OCI-LY3 (cell line): ENCODE data around the gene KMO.

Source experiments
- H2AFZ ChIP-seq: fragments of 200-600, 300-600 bp; shearing (Covaris generic); 2 replicates; pipeline ENCODE4 v1.6.0; 2014; ENCODE audit warnings: antibody characterized with exemption, low read depth, low read length
- H3K27ac ChIP-seq: fragments of 200-600, 300-600 bp; sonication (generic); 2 replicates; pipeline ENCODE4 v1.5.1; 2014; ENCODE audit warnings: mild to moderate bottlenecking, low read length, moderate library complexity, mixed read lengths
- H3K27me3 ChIP-seq: fragments of 200-600, 300-600 bp; sonication (generic); 2 replicates; pipeline ENCODE4 v1.6.1; 2014; ENCODE audit warnings: low read depth, low read length, mixed read lengths
- H3K36me3 ChIP-seq: fragments of 200-600, 300-600 bp; sonication (generic); replicated peaks from 2 replicates; pipeline ENCODE3; 2014; ENCODE audit warnings: low read depth, low read length, mixed read lengths
- H3K4me1 ChIP-seq: fragments of 300-600, 200-600 bp; sonication (generic); 2 replicates; pipeline ENCODE4 v1.6.1; 2014; ENCODE audit warnings: low read length, mixed read lengths
- H3K4me2 ChIP-seq: fragments of 200-600, 300-600 bp; sonication (generic); 2 replicates; pipeline ENCODE4 v1.6.1; 2014; ENCODE audit warnings: low read length, mixed read lengths
- H3K4me3 ChIP-seq: fragments of 300-600, 200-600 bp; sonication (generic); 2 replicates; pipeline ENCODE4 v1.5.1; 2014; ENCODE audit warnings: antibody characterized with exemption, mild to moderate bottlenecking, low read length, moderate library complexity
- H3K79me2 ChIP-seq: fragments of 300-600, 200-600 bp; shearing (Covaris generic); 2 replicates; pipeline ENCODE4 v1.6.1; 2014; ENCODE audit warnings: mild to moderate bottlenecking, low read length, mixed read lengths
- H3K9ac ChIP-seq: fragments of 300-600, 200-600 bp; shearing (Covaris generic); 2 replicates; pipeline ENCODE4 v1.6.0; 2014; ENCODE audit warnings: mild to moderate bottlenecking, low read length, moderate library complexity
- H3K9me3 ChIP-seq: fragments of 200-600, 300-600 bp; shearing (Covaris generic); 2 replicates; pipeline ENCODE4 v1.6.1; 2014; ENCODE audit warnings: low read length, mixed read lengths; ENCODE audit not compliant: insufficient read depth
- H4K20me1 ChIP-seq: fragments of 200-600, 300-600 bp; sonication (generic); 2 replicates; pipeline ENCODE4 v1.6.1; 2016; ENCODE audit warnings: low read length, mixed read lengths; ENCODE audit not compliant: insufficient read depth
- CTCF ChIP-seq: fragments of 200-600, 300-600 bp; sonication (generic); IDR thresholded peaks from 2 replicates; pipeline ENCODE4 v1.5.1; 2014; ENCODE audit warnings: antibody characterized with exemption, low read length, low read depth
- EZH2phosphoT487 ChIP-seq: fragments of 200-600 bp; shearing (Covaris generic); IDR thresholded peaks from 2 replicates; pipeline ENCODE4 v1.6.1; 2018; ENCODE audit warnings: antibody characterized with exemption, mixed run types, low read depth

KMO gene

GRCh38 chr1:241527146-241527545 lies 5.0 kb upstream of the KMO start:
- H4K20me1 ChIP-seq: no peaks in the 10 kb centered on the region
- no peaks in the 10 kb centered on the region for H3K36me3 ChIP-seq
- no peak overlapping the region for H3K9ac ChIP-seq
- peaks cover 4% of the 10 kb centered on the region; the same call in 1 of the 2 replicates for H3K27me3 ChIP-seq
- no peak for TF ChIP-seq EZH2phosphoT487
- no peak for TF ChIP-seq CTCF
- no peak overlapping the region for H3K4me3 ChIP-seq
- H3K79me2 ChIP-seq: no peaks in the 10 kb centered on the region
- peaks cover 13% of the 10 kb centered on the region for H3K4me1 ChIP-seq
- no peak overlapping the region for H3K4me2 ChIP-seq
- no peaks in the 10 kb centered on the region for H3K9me3 ChIP-seq
- no peak overlapping the region for H3K27ac ChIP-seq
- H2AFZ ChIP-seq: no peak overlapping the region

- H2AFZ ChIP-seq: peak overlapping the region; percentile 41
- TF ChIP-seq EZH2phosphoT487: no peak
- TF ChIP-seq CTCF: peak; percentile 82
Observed at GRCh38 chr1:241531195-241532161, 700 bp upstream of the KMO start.

GRCh38 chr1:241532864-241533263 lies 686 bp downstream of the KMO start:
- Histone ChIP-seq H3K36me3 (no peaks in the 10 kb centered on the region), H3K4me1 (peaks cover 29% of the 10 kb centered on the region), H2AFZ (peak overlapping the region; percentile 26), H3K79me2 (no peaks in the 10 kb centered on the region), H3K4me2 (peak overlapping the region; percentile 76), H3K4me3 (peak overlapping the region; percentile 74), H3K27me3 (no peaks in the 10 kb centered on the region), H3K9me3 (no peaks in the 10 kb centered on the region), H3K9ac (peak overlapping the region; percentile 71), H4K20me1 (no peaks in the 10 kb centered on the region), H3K27ac (peak overlapping the region; percentile 89)
- TF ChIP-seq EZH2phosphoT487: no peak

More at GRCh38 chr1:241531195-241532161, 700 bp upstream of the KMO start:
- Histone ChIP-seq H4K20me1 (no peaks in the 10 kb centered on the region), H3K4me2 (peak overlapping the region; percentile 76), H3K9ac (peak overlapping the region; percentile 71), H3K79me2 (no peaks in the 10 kb centered on the region), H3K27me3 (no peaks in the 10 kb centered on the region), H3K9me3 (no peaks in the 10 kb centered on the region), H3K4me3 (peak overlapping the region; percentile 74), H3K4me1 (peaks cover 29% of the 10 kb centered on the region), H3K36me3 (no peaks in the 10 kb centered on the region), H3K27ac (peak overlapping the region; percentile 89)

GRCh38 chr1:241533326-241534115 lies 1.3 kb downstream of the KMO start:
- H3K4me2 ChIP-seq: peak overlapping the region; percentile 76
- peak overlapping the region; percentile 74 for H3K4me3 ChIP-seq
- H3K9me3 ChIP-seq: no peaks in the 10 kb centered on the region
- peak overlapping the region; percentile 26 for H2AFZ ChIP-seq
- no peak for TF ChIP-seq CTCF
- no peak for TF ChIP-seq EZH2phosphoT487
- H3K27ac ChIP-seq: peak overlapping the region; percentile 89
- no peaks in the 10 kb centered on the region for H4K20me1 ChIP-seq
- H3K79me2 ChIP-seq: no peaks in the 10 kb centered on the region
- H3K9ac ChIP-seq: peak overlapping the region; percentile 71
- no peaks in the 10 kb centered on the region for H3K27me3 ChIP-seq
- H3K4me1 ChIP-seq: peaks cover 29% of the 10 kb centered on the region
- no peaks in the 10 kb centered on the region for H3K36me3 ChIP-seq
